ENCODE measurements around the gene DGKZ. TPM values are rescaled to one million over a fixed set of nuclear protein-coding genes. Genes with fewer than 3 reads are reported as not detected.
A peak's percentile ranks its signal among the peaks of the same experiment; 100 is the strongest.

The DGKZ gene
- total RNA-seq, 4 donors from 2014 or later, result 38.5 to 53.1 (median 45.7) TPM

GRCh38 chr11:46356924-46357482 lies 9.7 kb downstream of the DGKZ start:
- TF ChIP-seq POLR2A (IDR thresholded peaks at IDR 0.05) (no peak), CTCF (IDR thresholded peaks at IDR 0.05) (no peak)
- intact Hi-C loops (cut with DNase I), result no loop called here
- Histone ChIP-seq H3K4me3 (no peak overlapping the region), H3K27me3 (no peaks in the 10 kb centered on the region), H3K27ac (peak overlapping the region in 2 of 4 donors; percentile 44 to 67), H3K9me3 (no peaks in the 10 kb centered on the region), H3K36me3 (no peaks in the 10 kb centered on the region), H3K4me1 (peaks cover 42 to 87% (median 46%) of the 10 kb centered on the region in 3 donors)
- no peak for DNase-seq
- WGBS, 2 donors, result 53 to 67% methylated on average over 3 to 6 of the region's 7 CpGs

- no peaks in the 10 kb centered on the region for H3K27me3 ChIP-seq
- H3K9me3 ChIP-seq, result no peaks in the 10 kb centered on the region
- intact Hi-C loops (cut with DNase I), result no loop called here
- H3K4me3 ChIP-seq, result no peak overlapping the region
- TF ChIP-seq CTCF (IDR thresholded peaks at IDR 0.05), result no peak
- no peak for TF ChIP-seq POLR2A (IDR thresholded peaks at IDR 0.05)
- WGBS, 2 donors, result 45 to 71% methylated on average over 3 to 4 of the region's 11 CpGs
- peaks cover 0 to under 1% (median 0%) of the 10 kb centered on the region in 3 donors for H3K36me3 ChIP-seq
- DNase-seq, result no peak
- peaks cover 42 to 87% (median 46%) of the 10 kb centered on the region in 3 donors for H3K4me1 ChIP-seq
- peak overlapping the region in 2 of 4 donors; percentile 44 to 67 for H3K27ac ChIP-seq
Observed at GRCh38 chr11:46357483-46357936, 10.2 kb downstream of the DGKZ start.

- Histone ChIP-seq H3K4me3 (no peak overlapping the region), H3K4me1 (peaks cover 49 to 80% (median 53%) of the 10 kb centered on the region in 3 donors), H3K36me3 (peaks cover 0 to 11% (median 0%) of the 10 kb centered on the region in 3 donors), H3K27ac (peak overlapping the region in 1 of 4 donors; percentile 85), H3K9me3 (no peaks in the 10 kb centered on the region), H3K27me3 (no peaks in the 10 kb centered on the region)
- DNase-seq, result no peak
- intact Hi-C loops (cut with DNase I), result no loop called here
- WGBS, 2 donors, result 64 to 67% methylated on average over 1 of the region's 1 CpG
- TF ChIP-seq CTCF (IDR thresholded peaks at IDR 0.05) (no peak), POLR2A (IDR thresholded peaks at IDR 0.05) (no peak)
Observed at GRCh38 chr11:46359953-46360352, 12.7 kb downstream of the DGKZ start.

GRCh38 chr11:46360878-46361277 lies 13.6 kb downstream of the DGKZ start:
- 46% methylated on average over 5 of the region's 7 CpGs; no CpG with 5 or more reads in 1 of the 2 donors for WGBS, 2 donors
- DNase-seq, result no peak
- intact Hi-C loops (cut with DNase I), result no loop called here
- Histone ChIP-seq H3K27me3 (no peaks in the 10 kb centered on the region), H3K36me3 (peaks cover 0 to 11% (median 0%) of the 10 kb centered on the region in 3 donors), H3K9me3 (no peaks in the 10 kb centered on the region), H3K4me3 (peak overlapping the region; percentile 0 to 59 (median 36)), H3K27ac (peak overlapping the region; percentile 69 to 85 (median 84)), H3K4me1 (peaks cover 49 to 73% (median 53%) of the 10 kb centered on the region in 3 donors)
- TF ChIP-seq CTCF (IDR thresholded peaks at IDR 0.05), result no peak
- no peak for TF ChIP-seq POLR2A (IDR thresholded peaks at IDR 0.05)

- Histone ChIP-seq H3K36me3 (peaks cover 0 to 14% (median 0%) of the 10 kb centered on the region in 3 donors), H3K27me3 (no peaks in the 10 kb centered on the region), H3K27ac (peak overlapping the region; percentile 69 to 85 (median 84)), H3K9me3 (no peaks in the 10 kb centered on the region), H3K4me3 (peak overlapping the region; percentile 0 to 59 (median 36)), H3K4me1 (peaks cover 49 to 69% (median 50%) of the 10 kb centered on the region in 3 donors)
- DNase-seq, result no peak
- TF ChIP-seq CTCF (IDR thresholded peaks at IDR 0.05) (no peak), POLR2A (IDR thresholded peaks at IDR 0.05) (peak in 1 of 4 donors; percentile 13)
- intact Hi-C loops (cut with DNase I), result no loop called here
- WGBS, 2 donors, result 12 to 59% methylated on average over 8 to 14 of the region's 26 CpGs
Observed at GRCh38 chr11:46361283-46362155, 14.3 kb downstream of the DGKZ start.
